Neural cell (in vitro differentiated cells): ENCODE data around the gene TRAPPC2.

Experiments used
- CTCF ChIP-seq: fragments of 450-650 bp; IDR thresholded peaks from 2 replicates; pipeline ENCODE4 v1.5.1; 2014; ENCODE audit warnings: antibody characterized with exemption, mild to moderate bottlenecking, moderate library complexity; ENCODE audit not compliant: poor library complexity, severe bottlenecking
- EP300 ChIP-seq: fragments of 450-650 bp; conservative IDR thresholded peaks from 2 replicates; pipeline ENCODE4 v1.6.1; 2014; ENCODE audit warnings: antibody characterized with exemption, mild to moderate bottlenecking, moderate library complexity; ENCODE audit not compliant: poor library complexity, severe bottlenecking
- EZH2 ChIP-seq: fragments of 200-600, 300-800 bp; shearing (Covaris generic), sonication (generic); IDR thresholded peaks from 2 replicates; pipeline ENCODE4 v1.6.1; 2014; ENCODE audit warnings: antibody characterized with exemption, low read length, borderline replicate concordance, mild to moderate bottlenecking; ENCODE audit not compliant: insufficient read depth, poor library complexity, severe bottlenecking
- MXI1 ChIP-seq: fragments of 450-650 bp; conservative IDR thresholded peaks from 2 replicates; pipeline ENCODE4 v1.6.1; 2014; ENCODE audit warnings: antibody characterized with exemption, mild to moderate bottlenecking; ENCODE audit not compliant: poor library complexity, severe bottlenecking
- POLR2AphosphoS5 ChIP-seq: IDR thresholded peaks from 2 replicates; pipeline ENCODE4 v1.6.1; 2012
- RAD21 ChIP-seq: fragments of 450-650 bp; conservative IDR thresholded peaks from 2 replicates; pipeline ENCODE4 v1.6.1; 2014; ENCODE audit warnings: antibody characterized with exemption, mild to moderate bottlenecking, moderate library complexity
- REST ChIP-seq: IDR thresholded peaks from 2 replicates; pipeline ENCODE4 v1.6.1; 2012; ENCODE audit warnings: borderline replicate concordance
- TAF1 ChIP-seq: IDR thresholded peaks from 2 replicates; pipeline ENCODE4 v1.6.1; 2012; ENCODE audit warnings: low read depth

- TF ChIP-seq CTCF = no peak
- TF ChIP-seq EP300 = no peak
- no peak for TF ChIP-seq EZH2
- no peak for TF ChIP-seq REST
- TF ChIP-seq MXI1 = no peak
- no peak for TF ChIP-seq RAD21
- TF ChIP-seq POLR2AphosphoS5 = no peak
- no peak for TF ChIP-seq TAF1
Observed at GRCh38 chrX:13741695-13742094, 7.3 kb upstream of the TRAPPC2 start.
